AG09319 (cell line): ENCODE measurements around the gene SYPL2.

Source experiments
- DNase-seq: peaks from one replicate; pipeline ENCODE4 v3.0.0-alpha.2; 2010; ENCODE audit warnings: low read depth; ENCODE audit errors: extremely low read depth
- TF ChIP-seq, protein P1 (sequence below): IDR thresholded peaks from 2 replicates; pipeline ENCODE4 v1.5.1; 2011; ENCODE audit warnings: low read depth, mild to moderate bottlenecking, inconsistent platforms, low read length, moderate library complexity

The SYPL2 gene

DNA sequence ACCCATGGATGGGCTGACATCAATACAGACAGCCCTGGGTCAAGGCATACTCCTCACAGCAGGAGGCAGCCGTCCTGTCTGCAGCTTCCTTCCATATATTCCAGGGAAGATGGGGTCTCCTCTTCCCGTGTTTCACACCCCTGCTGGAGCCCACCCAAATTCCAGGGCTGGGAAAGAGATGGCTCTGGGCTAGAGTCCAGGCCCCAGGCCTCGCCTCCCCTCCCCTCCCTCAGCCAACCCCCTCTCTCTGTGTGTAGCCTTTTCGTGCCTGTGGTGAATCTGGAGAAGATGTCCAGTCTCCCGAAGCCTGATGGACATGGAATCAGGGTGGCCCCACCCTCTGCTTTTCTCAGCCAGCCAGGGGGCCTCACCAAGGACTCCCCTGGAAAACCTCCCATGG is 20.9 kb downstream of the SYPL2 start:
- no peak for DNase-seq
- TF ChIP-seq, protein P1, sequence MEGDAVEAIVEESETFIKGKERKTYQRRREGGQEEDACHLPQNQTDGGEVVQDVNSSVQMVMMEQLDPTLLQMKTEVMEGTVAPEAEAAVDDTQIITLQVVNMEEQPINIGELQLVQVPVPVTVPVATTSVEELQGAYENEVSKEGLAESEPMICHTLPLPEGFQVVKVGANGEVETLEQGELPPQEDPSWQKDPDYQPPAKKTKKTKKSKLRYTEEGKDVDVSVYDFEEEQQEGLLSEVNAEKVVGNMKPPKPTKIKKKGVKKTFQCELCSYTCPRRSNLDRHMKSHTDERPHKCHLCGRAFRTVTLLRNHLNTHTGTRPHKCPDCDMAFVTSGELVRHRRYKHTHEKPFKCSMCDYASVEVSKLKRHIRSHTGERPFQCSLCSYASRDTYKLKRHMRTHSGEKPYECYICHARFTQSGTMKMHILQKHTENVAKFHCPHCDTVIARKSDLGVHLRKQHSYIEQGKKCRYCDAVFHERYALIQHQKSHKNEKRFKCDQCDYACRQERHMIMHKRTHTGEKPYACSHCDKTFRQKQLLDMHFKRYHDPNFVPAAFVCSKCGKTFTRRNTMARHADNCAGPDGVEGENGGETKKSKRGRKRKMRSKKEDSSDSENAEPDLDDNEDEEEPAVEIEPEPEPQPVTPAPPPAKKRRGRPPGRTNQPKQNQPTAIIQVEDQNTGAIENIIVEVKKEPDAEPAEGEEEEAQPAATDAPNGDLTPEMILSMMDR, result no peak

- no peak for DNase-seq
- TF ChIP-seq, protein P1, result no peak
Measured at GRCh38 chr1:109488201-109488600, 21.9 kb downstream of the SYPL2 start.

DNA sequence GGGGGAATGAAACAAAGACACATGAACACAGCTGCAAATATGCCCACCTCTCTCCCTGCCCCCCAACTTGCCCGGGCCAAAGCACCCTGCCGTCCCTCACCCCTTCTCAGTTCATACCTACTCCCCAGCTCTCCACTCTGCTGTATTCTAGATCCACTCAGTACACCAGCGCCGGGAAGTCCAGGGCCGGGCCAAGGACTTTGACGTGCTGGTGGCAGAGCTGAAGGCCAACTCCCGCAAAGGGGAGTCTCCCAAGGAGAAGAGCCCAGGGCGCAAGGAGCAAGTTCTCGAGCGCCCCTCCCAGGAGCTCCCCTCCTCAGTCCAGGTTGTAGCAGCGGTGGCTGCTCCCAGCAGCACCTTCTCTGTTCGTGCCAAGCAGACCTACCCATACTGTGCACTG is 22.4 kb downstream of the SYPL2 start:
- TF ChIP-seq, protein P1, result no peak
- DNase-seq, result no peak

GRCh38 chr1:109490029-109490933 is 23.9 kb downstream of the SYPL2 start:
- TF ChIP-seq, protein P1, result peak; percentile 93
- DNase-seq, result no peak

DNA sequence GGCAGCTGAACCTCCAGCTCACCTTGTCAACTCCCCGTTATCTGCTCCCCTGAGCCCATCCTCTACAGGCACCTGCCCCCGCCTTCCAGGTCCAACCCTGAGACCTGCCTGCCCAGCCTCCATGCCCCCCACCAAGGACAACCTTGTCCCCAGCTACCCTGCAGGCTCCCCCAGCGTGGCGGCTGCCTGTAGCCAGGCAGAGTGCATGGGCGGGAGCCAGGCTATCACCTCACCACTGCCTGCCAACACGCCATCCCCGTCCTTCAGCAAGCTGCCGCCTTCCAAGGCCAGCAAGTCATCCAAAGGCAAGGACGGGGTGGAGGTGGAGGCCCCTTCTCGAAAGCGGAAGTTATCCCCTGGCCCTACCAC is 24.6 kb downstream of the SYPL2 start:
- TF ChIP-seq, protein P1, result no peak
- no peak for DNase-seq

DNA sequence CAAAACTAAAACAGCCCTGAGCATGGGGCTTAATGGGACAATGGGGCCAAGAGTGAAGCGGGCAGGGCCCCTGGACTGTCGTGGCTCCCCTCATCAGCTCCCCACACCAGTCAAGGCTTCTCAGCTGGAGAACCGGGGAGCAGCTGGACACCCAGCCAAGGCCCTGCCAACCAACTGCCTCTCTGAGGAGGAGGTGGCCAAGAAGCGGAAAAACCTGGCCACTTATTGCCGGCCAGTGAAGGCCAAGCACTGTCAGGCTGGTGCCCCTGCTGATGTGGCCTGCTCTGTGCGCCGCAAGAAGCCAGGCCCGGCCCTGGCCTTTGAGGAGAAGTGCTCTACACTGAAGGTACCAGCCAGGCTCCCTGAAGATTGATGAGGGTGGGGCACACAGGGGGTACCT is 25.0 kb downstream of the SYPL2 start:
- DNase-seq, result no peak
- TF ChIP-seq, protein P1, result no peak

DNA sequence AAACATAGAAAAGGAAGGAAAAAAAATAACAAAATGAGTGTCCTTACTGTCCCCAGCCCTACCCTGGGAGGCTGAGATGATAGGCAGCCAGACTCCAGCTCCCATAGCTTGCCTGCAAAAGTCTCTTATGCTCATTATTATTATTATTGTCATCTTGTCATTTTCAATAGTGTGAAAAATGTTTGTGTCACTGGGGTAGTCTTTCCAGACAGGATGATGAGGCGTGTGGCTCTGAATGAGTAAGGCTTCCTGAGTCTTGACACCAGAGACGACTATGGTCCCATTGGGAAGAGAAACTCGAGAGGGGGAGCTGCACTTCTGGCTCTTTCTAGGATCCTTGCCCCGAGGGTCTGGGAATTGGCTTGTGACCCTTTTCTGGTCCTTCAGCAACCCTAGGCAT is 26.4 kb downstream of the SYPL2 start:
- no peak for DNase-seq
- TF ChIP-seq, protein P1, result no peak
